DOHH2 (cell line): ENCODE measurements around the gene MAP3K10.

Experiments
- H3F3A ChIP-seq: fragments of 200-600 bp; sonication (generic), shearing (Covaris generic); 2 replicates; pipeline ENCODE4 v1.6.0; 2016; ENCODE audit warnings: antibody characterized with exemption, mild to moderate bottlenecking; ENCODE audit not compliant: control insufficient read depth, insufficient read depth
- H3K27ac ChIP-seq: fragments of 200-600 bp; sonication (generic); 2 replicates; pipeline ENCODE4 v1.5.1; 2014; ENCODE audit warnings: low read depth, mild to moderate bottlenecking, low read length, moderate library complexity
- H3K27me3 ChIP-seq: fragments of 200-600 bp; sonication (generic); 2 replicates; pipeline ENCODE4 v1.6.1; 2014; ENCODE audit warnings: mild to moderate bottlenecking, low read length, mixed read lengths; ENCODE audit not compliant: control insufficient read depth
- H3K36me3 ChIP-seq: fragments of 200-600 bp; sonication (generic); 2 replicates; pipeline ENCODE4 v1.6.1; 2014; ENCODE audit warnings: mild to moderate bottlenecking, low read length, moderate library complexity, mixed read lengths; ENCODE audit not compliant: control insufficient read depth
- H3K4me1 ChIP-seq: fragments of 200-600 bp; sonication (generic); 2 replicates; pipeline ENCODE4 v1.6.1; 2014; ENCODE audit warnings: mild to moderate bottlenecking, low read length, mixed read lengths; ENCODE audit not compliant: control insufficient read depth
- H3K4me2 ChIP-seq: fragments of 200-600 bp; sonication (generic); 2 replicates; pipeline ENCODE4 v1.6.0; 2014; ENCODE audit warnings: mild to moderate bottlenecking, low read length, moderate library complexity
- H3K4me3 ChIP-seq: fragments of 200-600 bp; sonication (generic); 2 replicates; pipeline ENCODE4 v1.5.1; 2014; ENCODE audit warnings: mild to moderate bottlenecking, low read length, mixed read lengths
- H3K79me2 ChIP-seq: fragments of 200-600 bp; sonication (generic); 2 replicates; pipeline ENCODE4 v1.6.1; 2014; ENCODE audit warnings: mild to moderate bottlenecking, low read length, mixed read lengths; ENCODE audit not compliant: control insufficient read depth
- H3K9me2 ChIP-seq: fragments of 200-600 bp; sonication (generic); replicated peaks from 2 replicates; pipeline ENCODE4 v1.6.1; 2014; ENCODE audit warnings: mild to moderate bottlenecking, low read length, mixed read lengths; ENCODE audit not compliant: control insufficient read depth
- H3K9me3 ChIP-seq: fragments of 200-600 bp; sonication (generic); 2 replicates; pipeline ENCODE4 v1.6.1; 2014; ENCODE audit warnings: antibody characterized with exemption, low read length, mixed read lengths; ENCODE audit not compliant: control insufficient read depth, insufficient read depth
- H4K20me1 ChIP-seq: fragments of 200-600 bp; sonication (generic); 2 replicates; pipeline ENCODE4 v1.6.0; 2014; ENCODE audit warnings: low read depth, mild to moderate bottlenecking, antibody characterized with exemption, low read length, moderate library complexity; ENCODE audit not compliant: control insufficient read depth, insufficient read depth
- EZH2phosphoT487 ChIP-seq: fragments of 200-600 bp; sonication (generic); IDR thresholded peaks from 2 replicates; pipeline ENCODE4 v1.6.1; 2017; ENCODE audit warnings: borderline replicate concordance, mild to moderate bottlenecking, antibody characterized with exemption, low read length, moderate library complexity, mixed read lengths
- TF ChIP-seq, protein P1 (sequence below): fragments of 200-600 bp; sonication (generic); IDR thresholded peaks from one replicate; pipeline ENCODE4 v1.5.1; 2014; ENCODE audit warnings: antibody characterized with exemption, mild to moderate bottlenecking, low read depth, low read length; ENCODE audit not compliant: poor library complexity, severe bottlenecking

The MAP3K10 gene

DNA sequence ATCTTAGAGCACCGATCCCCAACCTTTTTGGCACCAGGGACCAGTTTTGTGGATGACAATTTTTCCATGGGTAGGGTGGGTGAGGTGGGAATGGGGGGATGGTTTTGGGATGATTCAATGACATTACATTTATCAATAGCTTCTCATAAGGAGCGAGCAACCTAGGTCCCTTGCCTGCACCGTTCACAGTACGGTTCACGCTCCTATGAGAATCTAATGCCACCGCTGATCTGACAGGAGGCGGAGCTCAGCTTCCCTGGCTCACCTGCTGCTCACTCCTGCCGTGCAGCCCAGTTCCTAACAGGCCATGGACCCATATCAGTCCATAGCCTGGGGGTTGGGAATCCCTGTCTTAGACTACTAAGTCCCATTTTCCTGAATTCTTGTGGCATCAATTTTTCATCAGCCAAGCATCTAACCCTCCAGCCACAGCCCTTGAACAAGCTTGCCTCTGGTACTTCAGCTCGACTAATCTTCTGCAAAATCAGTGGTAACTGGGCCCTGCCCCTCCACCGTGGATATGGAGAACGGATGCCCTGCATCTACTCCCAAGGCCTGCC is 37.0 kb upstream of the MAP3K10 start:
- Histone ChIP-seq H3K4me2 (no peak overlapping the region), H4K20me1 (no peaks in the 10 kb centered on the region), H3K4me3 (no peak overlapping the region), H3K4me1 (no peaks in the 10 kb centered on the region), H3F3A (no peaks in the 10 kb centered on the region), H3K27me3 (no peaks in the 10 kb centered on the region), H3K36me3 (no peaks in the 10 kb centered on the region), H3K9me2 (no peaks in the 10 kb centered on the region), H3K9me3 (no peaks in the 10 kb centered on the region), H3K79me2 (no peaks in the 10 kb centered on the region), H3K27ac (no peak overlapping the region)
- no peak for TF ChIP-seq EZH2phosphoT487
- TF ChIP-seq, protein P1, sequence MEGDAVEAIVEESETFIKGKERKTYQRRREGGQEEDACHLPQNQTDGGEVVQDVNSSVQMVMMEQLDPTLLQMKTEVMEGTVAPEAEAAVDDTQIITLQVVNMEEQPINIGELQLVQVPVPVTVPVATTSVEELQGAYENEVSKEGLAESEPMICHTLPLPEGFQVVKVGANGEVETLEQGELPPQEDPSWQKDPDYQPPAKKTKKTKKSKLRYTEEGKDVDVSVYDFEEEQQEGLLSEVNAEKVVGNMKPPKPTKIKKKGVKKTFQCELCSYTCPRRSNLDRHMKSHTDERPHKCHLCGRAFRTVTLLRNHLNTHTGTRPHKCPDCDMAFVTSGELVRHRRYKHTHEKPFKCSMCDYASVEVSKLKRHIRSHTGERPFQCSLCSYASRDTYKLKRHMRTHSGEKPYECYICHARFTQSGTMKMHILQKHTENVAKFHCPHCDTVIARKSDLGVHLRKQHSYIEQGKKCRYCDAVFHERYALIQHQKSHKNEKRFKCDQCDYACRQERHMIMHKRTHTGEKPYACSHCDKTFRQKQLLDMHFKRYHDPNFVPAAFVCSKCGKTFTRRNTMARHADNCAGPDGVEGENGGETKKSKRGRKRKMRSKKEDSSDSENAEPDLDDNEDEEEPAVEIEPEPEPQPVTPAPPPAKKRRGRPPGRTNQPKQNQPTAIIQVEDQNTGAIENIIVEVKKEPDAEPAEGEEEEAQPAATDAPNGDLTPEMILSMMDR = no peak

DNA sequence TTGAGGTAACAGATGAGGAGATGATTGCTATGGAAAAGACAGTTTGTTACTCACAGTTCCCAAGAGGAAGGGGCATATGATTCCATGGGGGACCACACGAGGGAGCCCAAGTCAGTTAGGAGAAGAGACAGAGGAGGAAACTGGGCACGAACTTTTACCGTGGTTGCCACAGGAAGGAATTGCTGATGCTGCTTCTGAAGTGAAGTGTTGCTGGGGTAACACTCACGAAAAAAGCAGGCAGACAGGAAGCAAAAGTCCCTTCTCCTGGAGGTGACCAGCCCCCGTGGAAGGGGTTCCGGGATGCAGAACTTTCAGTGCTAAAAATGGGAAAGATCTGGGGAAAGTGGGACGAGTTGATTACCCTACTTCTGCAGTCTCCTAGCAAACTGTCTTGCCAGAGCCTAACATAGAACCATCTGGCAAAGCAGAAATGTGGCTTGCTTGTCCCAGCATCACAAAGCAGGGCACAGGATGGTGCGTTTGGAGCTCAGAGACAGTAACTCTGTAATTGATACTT is 35.4 kb upstream of the MAP3K10 start:
- Histone ChIP-seq H4K20me1 (no peaks in the 10 kb centered on the region), H3K4me2 (no peak overlapping the region), H3K4me3 (no peak overlapping the region), H3K36me3 (no peaks in the 10 kb centered on the region), H3K79me2 (no peaks in the 10 kb centered on the region), H3K27me3 (no peaks in the 10 kb centered on the region), H3F3A (no peaks in the 10 kb centered on the region), H3K9me2 (no peaks in the 10 kb centered on the region), H3K9me3 (no peaks in the 10 kb centered on the region), H3K4me1 (no peaks in the 10 kb centered on the region), H3K27ac (no peak overlapping the region)
- TF ChIP-seq, protein P1 = peak; percentile 50
- TF ChIP-seq EZH2phosphoT487 = no peak

DNA sequence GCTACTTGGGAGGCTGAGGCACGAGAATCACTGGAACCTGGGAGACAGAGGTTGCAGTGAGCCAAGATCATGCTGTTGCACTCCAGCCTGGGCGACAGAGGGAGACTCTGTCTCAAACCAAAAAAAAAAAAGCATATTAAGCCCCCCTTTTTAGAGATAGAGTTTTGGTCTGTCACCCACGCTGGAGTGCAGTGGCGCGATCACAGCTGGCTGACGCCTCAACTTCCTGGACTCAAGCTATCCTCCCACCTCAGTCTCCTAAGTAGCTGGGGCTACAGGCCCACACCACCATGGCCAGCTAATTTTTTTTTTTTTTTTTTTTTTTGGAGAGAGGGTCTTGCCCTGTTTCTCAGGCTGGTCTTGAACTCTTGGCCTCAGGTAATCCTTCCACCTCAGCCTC is 34.2 kb upstream of the MAP3K10 start:
- no peaks in the 10 kb centered on the region for H3K36me3 ChIP-seq
- no peaks in the 10 kb centered on the region for H3K79me2 ChIP-seq
- no peak overlapping the region for H3K4me2 ChIP-seq
- 0 out of 2 replicates have a peak, but pooled peaks cover 3% of the 10 kb centered on the region for H3K27me3 ChIP-seq
- TF ChIP-seq EZH2phosphoT487 = no peak
- TF ChIP-seq, protein P1 = no peak
- H3K9me2 ChIP-seq = no peaks in the 10 kb centered on the region
- H3K27ac ChIP-seq = no peak overlapping the region
- no peaks in the 10 kb centered on the region for H3K9me3 ChIP-seq
- no peaks in the 10 kb centered on the region for H3K4me1 ChIP-seq
- no peak overlapping the region for H3K4me3 ChIP-seq
- no peaks in the 10 kb centered on the region for H3F3A ChIP-seq
- no peaks in the 10 kb centered on the region for H4K20me1 ChIP-seq
